CD4-positive, alpha-beta T cell treated with Interleukin-15 for 4 hours (primary cell): Measurements from ENCODE around the gene CENPQ.

ENCODE experiments used
- DNase-seq: peaks from one replicate; pipeline ENCODE4 v3.0.0-alpha.2; 2020; ENCODE audit warnings: low spot score

CENPQ gene

GRCh38 chr6:49541936-49542335 is 78.8 kb downstream of the CENPQ start:
- no peak for DNase-seq
